K562 (cell line): ENCODE data around the gene FAM171A1. TPM values are rescaled to one million over a fixed set of nuclear protein-coding genes. Genes with fewer than 3 reads are reported as not detected.

ENCODE experiments used
- ATAC-seq: fragments of 200-7000 bp; cut with Tn5 transposase; 3 replicates; pipeline ENCODE4 v1.9.1; 2020; ENCODE audit warnings: moderate library complexity
- BruUV-seq: library from RNA; stranded (reverse); fragments of 400-500 nt; replicated peaks from 2 replicates; lab custom pipeline; 2021; lab: Mats Ljungman, UMichigan
- CTCF ChIA-PET: fragments of 300-600 bp; formaldehyde crosslinking; extraction: SDS; loops from one replicate; lab custom pipeline; 2021; ENCODE audit warnings: low intra/inter-chr PET ratio; lab: Yijun Ruan, JAX
- POLR2A ChIA-PET: fragments of 300-600, 350-650 bp; sonication (Branson Sonifier 250); formaldehyde crosslinking; extraction: SDS; loops from one replicate; lab custom pipeline; 2021; ENCODE audit warnings: antibody characterized with exemption, inconsistent platforms; lab: Yijun Ruan, JAX
- DNase-seq, 4 experiments: peaks; one replicate each; pipeline versions ENCODE4 v3.0.0 to v3.0.0-alpha.2; 2011 to 2018; ENCODE audit warnings: low spot score in 3 of 4, mixed read lengths in 3 of 4; ENCODE audit errors: extremely low read depth in 1 of 4
- FAIRE-seq: peaks from 2 replicates; lab custom pipeline; 2011; peaks lifted over from hg19 to GRCh38; lab: Jason Lieb, UNC
- H2AFZ ChIP-seq: 2 replicates; pipeline ENCODE4 v1.6.0; 2011; ENCODE audit warnings: low read depth, low read length, control low read depth, inconsistent platforms
- H3K27ac ChIP-seq: fragments of 200-600 bp; 3 replicates; pipeline ENCODE4 v1.8.0; 2011; ENCODE audit warnings: low read depth, mild to moderate bottlenecking, control low read depth, inconsistent platforms, low read length, moderate library complexity, mixed read lengths; ENCODE audit errors: extremely low read depth
- H3K27me3 ChIP-seq, 2 experiments: fragments of 300-600 bp in 1 of 2; 2 replicates in 1 of 2; 3 replicates in 1 of 2; pipeline versions ENCODE4 v1.6.0 to v1.8.0; 2011; ENCODE audit warnings: inconsistent platforms in 2 of 2, low read length in 2 of 2, mild to moderate bottlenecking in 1 of 2, mixed read lengths in 1 of 2, moderate library complexity in 1 of 2; ENCODE audit not compliant: control insufficient read depth in 2 of 2, insufficient read depth in 2 of 2
- H3K36me3 ChIP-seq: fragments of 300-600 bp; 3 replicates; pipeline ENCODE4 v1.8.0; 2011; ENCODE audit warnings: mild to moderate bottlenecking, low read length, inconsistent platforms; ENCODE audit not compliant: control insufficient read depth, insufficient read depth
- H3K4me1 ChIP-seq, 2 experiments: fragments of 200-600 bp in 1 of 2; replicated peaks in 1 of 2; 2 replicates in 1 of 2; 3 replicates in 1 of 2; pipeline versions ENCODE4 v1.5.1 to v1.8.0; 2011; ENCODE audit warnings: inconsistent platforms in 2 of 2, low read length in 2 of 2, mild to moderate bottlenecking in 1 of 2, mixed read lengths in 1 of 2, moderate library complexity in 1 of 2; ENCODE audit not compliant: control insufficient read depth in 2 of 2, insufficient read depth in 2 of 2
- H3K4me2 ChIP-seq: 2 replicates; pipeline ENCODE4 v1.6.1; 2011; ENCODE audit warnings: low read length, control low read depth, inconsistent platforms, mixed read lengths; ENCODE audit not compliant: insufficient read depth
- H3K4me3 ChIP-seq: fragments of 200-600 bp; sonication (generic), shearing (Covaris generic); 2 replicates; pipeline ENCODE4 v1.5.1; 2016; ENCODE audit warnings: control low read depth, inconsistent platforms
- H3K79me2 ChIP-seq: fragments of 200-600 bp; 3 replicates; pipeline ENCODE4 v1.8.0; 2011; ENCODE audit warnings: low read length, inconsistent platforms; ENCODE audit not compliant: control insufficient read depth, insufficient read depth
- H3K9ac ChIP-seq, 2 experiments: 2 replicates each; pipeline versions ENCODE4 v1.6.0 to v1.6.1; 2011; ENCODE audit warnings: low read depth in 2 of 2, low read length in 2 of 2, control low read depth in 1 of 2, inconsistent platforms in 1 of 2, mild to moderate bottlenecking in 1 of 2, mixed read lengths in 1 of 2; ENCODE audit not compliant: insufficient read depth in 1 of 2
- H3K9me1 ChIP-seq: one replicate; pipeline ENCODE4 v1.6.0; 2011; ENCODE audit warnings: inconsistent platforms, mild to moderate bottlenecking, low read length, moderate library complexity; ENCODE audit not compliant: control insufficient read depth, insufficient read depth
- H3K9me3 ChIP-seq: replicated peaks from 2 replicates; pipeline ENCODE4 v1.5.1; 2011; ENCODE audit warnings: low read depth, low read length, inconsistent platforms; ENCODE audit not compliant: control insufficient read depth, insufficient read depth
- H4K20me1 ChIP-seq: replicated peaks from 2 replicates; pipeline ENCODE4 v1.6.1; 2011; ENCODE audit warnings: low read length, inconsistent platforms, mixed read lengths; ENCODE audit not compliant: control insufficient read depth, insufficient read depth
- BMI1 ChIP-seq: fragments of 150-350 bp; IDR thresholded peaks from 2 replicates; pipeline ENCODE4 v1.6.1; 2014; ENCODE audit warnings: low read length
- BRD4 ChIP-seq: fragments of 200-600 bp; sonication (generic); IDR thresholded peaks from 2 replicates; pipeline ENCODE4 v1.6.1; 2017; ENCODE audit warnings: inconsistent platforms
- DPF2 ChIP-seq: fragments of 450-650 bp; IDR thresholded peaks from 2 replicates; pipeline ENCODE4 v1.6.1; 2016
- EGR1 ChIP-seq: fragments of 450-650 bp; conservative IDR thresholded peaks from 2 replicates; pipeline ENCODE4 v1.6.1; 2017; ENCODE audit warnings: mild to moderate bottlenecking
- FOSL1 ChIP-seq: fragments of 200-800 bp; sonication (Bioruptor generic); conservative IDR thresholded peaks from 2 replicates; pipeline ENCODE4 v1.6.1; 2016; ENCODE audit warnings: missing genetic modification characterization, missing compliant biosample characterization
- FOXA1 ChIP-seq: fragments of 450-650 bp; IDR thresholded peaks from 2 replicates; pipeline ENCODE4 v1.6.1; 2016; ENCODE audit warnings: mild to moderate bottlenecking, borderline replicate concordance
- FOXO4 ChIP-seq: fragments of 450-650 bp; formaldehyde crosslinking; IDR thresholded peaks from 2 replicates; pipeline ENCODE4 v1.4.0; 2020; ENCODE audit warnings: mild to moderate bottlenecking, moderate library complexity
- KLF1 ChIP-seq: fragments of 450-650 bp; IDR thresholded peaks from 2 replicates; pipeline ENCODE4 v1.6.1; 2016; ENCODE audit warnings: missing genetic modification characterization, missing compliant biosample characterization
- MYNN ChIP-seq, 2 experiments: sonication (generic); formaldehyde crosslinking in 1 of 2; IDR thresholded peaks; 2 replicates each; pipeline versions ENCODE4 v1.5.0 to v1.6.1; 2016 to 2020; ENCODE audit warnings: antibody characterized with exemption in 1 of 2, missing genetic modification reagents in 1 of 2
- SNRNP70 ChIP-seq: fragments of 200-400 bp; formaldehyde crosslinking; optimal IDR thresholded peaks from 2 replicates; pipeline ENCODE3; 2017; ENCODE audit warnings: low read depth, low read length
- SREBF2 ChIP-seq: sonication (generic); formaldehyde crosslinking; IDR thresholded peaks from 2 replicates; pipeline ENCODE4 v1.4.0; 2020; ENCODE audit warnings: mild to moderate bottlenecking, missing genetic modification reagents
- SRF ChIP-seq, 2 experiments: fragments of 250-450, 450-650 bp in 1 of 2; sonication (Bioruptor Pico) in 1 of 2; sonication (generic) in 1 of 2; formaldehyde crosslinking; IDR thresholded peaks; 2 replicates each; pipeline versions ENCODE4 v1.5.0 to v1.5.1; 2020 to 2022; ENCODE audit warnings: mild to moderate bottlenecking in 1 of 2, missing genetic modification reagents in 1 of 2
- SRSF3 ChIP-seq: fragments of 200-400 bp; formaldehyde crosslinking; IDR thresholded peaks from 2 replicates; pipeline ENCODE4 v1.6.1; 2016; ENCODE audit warnings: mild to moderate bottlenecking, low read length, moderate library complexity; ENCODE audit not compliant: insufficient read depth
- ZNF143 ChIP-seq: sonication (generic); formaldehyde crosslinking; IDR thresholded peaks from 2 replicates; pipeline ENCODE4 v1.9.0; 2022; ENCODE audit warnings: mild to moderate bottlenecking, missing genetic modification reagents
- ZNF384 ChIP-seq: IDR thresholded peaks from 2 replicates; pipeline ENCODE4 v1.6.1; 2012; ENCODE audit warnings: low read depth, low read length, improper control_type of control experiment
- ZZZ3 ChIP-seq: fragments of 450-650 bp; IDR thresholded peaks from 2 replicates; pipeline ENCODE4 v1.6.1; 2016; ENCODE audit warnings: antibody characterized with exemption, mild to moderate bottlenecking, moderate library complexity
- WGBS: fragments of 100-300 bp; shearing (Covaris generic); methylation state at CpG from one replicate; pipeline ENCODE4 v1.1.6; 2016; ENCODE audit warnings: low coverage, mixed read lengths; ENCODE audit not compliant: insufficient coverage; ENCODE audit errors: missing lambda C conversion rate; 5-methylcytosine and 5-hydroxymethylcytosine counted together
- in situ Hi-C: fragments of 300-500 bp; cut with MboI; formaldehyde crosslinking; loops from 4 replicates; pipeline ENCODE4 v1.15.0; 2018; ENCODE audit warnings: inconsistent platforms, mixed read lengths
- intact Hi-C: fragments of 100-400 bp; cut with micrococcal nuclease; formaldehyde crosslinking; loops from 2 replicates; pipeline ENCODE4 v1.14.2; 2022
- polyA plus RNA-seq, 8 experiments: library from polyadenylated mRNA; depleted of rRNA in 4 of 8; stranded (reverse) in 5 of 8; unstranded in 3 of 8; fragments of >200 nt; fragmentation: Nextera tagmentation in 2 of 8; fragmentation: Illumina TruSeq in 1 of 8; extraction: Ambion mirVana in 2 of 8; extraction: Trizol in 1 of 8; gene quantifications; 2 replicates each; pipeline versions ENCODE4 v1.2.1 to v1.2.3, GENCODE V29; 2011 to 2014; ENCODE audit warnings: inconsistent platforms in 1 of 8, missing spikeins in 1 of 8
- total RNA-seq, 7 experiments: library from RNA; depleted of rRNA in 6 of 7; stranded (reverse); fragments of >200 nt in 6 of 7; fragmentation: Illumina TruSeq in 2 of 7; extraction: Trizol in 2 of 7; gene quantifications; 2 replicates each; pipeline versions ENCODE4 v1.2.1 to v1.2.3, GENCODE V29; 2011 to 2021; ENCODE audit warnings: low replicate concordance in 1 of 7
- TF ChIP-seq, protein P1 (sequence below): sonication (generic); formaldehyde crosslinking; IDR thresholded peaks from 2 replicates; pipeline ENCODE4 v1.8.0; 2023; ENCODE audit warnings: mild to moderate bottlenecking, missing genetic modification reagents

The FAM171A1 gene
- total and polyA plus RNA-seq, 9 of the 15 experiments (the other 6 are each of a cell fraction or from before 2014, with no cell fraction given): 0.51 to 8.2 (median 4.8) TPM

- ChIA-PET POLR2A (interaction anchor here (1.0 kb wide), 1 partner anchor 39 kb away, joined by 4 read pairs; no protein-coding TSS in a partner anchor), CTCF (no interaction called here)
- no TSS peak for BruUV-seq
- DNase-seq (no peak), FAIRE-seq (no peak), ATAC-seq (no peak)
- intact Hi-C loops (no loop called here), in situ Hi-C loops (no loop called here)
- peaks cover 0 to 15% of the 10 kb centered on the region in 2 experiments; a peak in 3 of 5 replicates for H3K4me1 ChIP-seq
- peak overlapping the region; percentile 78 for H3K4me2 ChIP-seq
- no peak overlapping the region for H3K4me3 ChIP-seq
- no peaks in the 10 kb centered on the region for H4K20me1 ChIP-seq
- no peaks in the 10 kb centered on the region for H3K36me3 ChIP-seq
- H3K9ac ChIP-seq: peak overlapping the region in 1 of 2 experiments; percentile 42; a peak in 2 of 4 replicates
- H3K27me3 ChIP-seq: no peaks in the 10 kb centered on the region; a peak in 1 of 5 replicates
- H2AFZ ChIP-seq: peak overlapping the region; percentile 89
- H3K79me2 ChIP-seq: no peaks in the 10 kb centered on the region
- H3K9me3 ChIP-seq: no peaks in the 10 kb centered on the region
- H3K27ac ChIP-seq: peak overlapping the region; percentile 70; the same call in 2 of the 3 replicates
- no peaks in the 10 kb centered on the region for H3K9me1 ChIP-seq
- 13% methylated on average over 4 of the region's 4 CpGs for WGBS
- TF ChIP-seq FOXO4 (CRISPR knock-in tag): no peak
- peak; percentile 53 for TF ChIP-seq FOSL1 (tag)
- TF ChIP-seq ZNF384: no peak
- no peak for TF ChIP-seq MYNN (IDR thresholded peaks at IDR 0.05)
- no peak for TF ChIP-seq MYNN (CRISPR knock-in tag; IDR thresholded peaks at IDR 0.05)
- TF ChIP-seq BMI1: no peak
- TF ChIP-seq EGR1: no peak
- TF ChIP-seq SNRNP70: no peak
- no peak for TF ChIP-seq ZNF143 (CRISPR knock-in tag)
- TF ChIP-seq SRF (CRISPR knock-in tag; IDR thresholded peaks at IDR 0.05): no peak
- no peak for TF ChIP-seq SREBF2 (CRISPR knock-in tag)
- TF ChIP-seq ZZZ3: no peak
- 0 out of 2 replicates have a peak, but pooled peaks have one; percentile 4 for TF ChIP-seq FOXA1
- TF ChIP-seq DPF2: 0 out of 2 replicates have a peak, but pooled peaks have one; percentile 7
- TF ChIP-seq, protein P1, sequence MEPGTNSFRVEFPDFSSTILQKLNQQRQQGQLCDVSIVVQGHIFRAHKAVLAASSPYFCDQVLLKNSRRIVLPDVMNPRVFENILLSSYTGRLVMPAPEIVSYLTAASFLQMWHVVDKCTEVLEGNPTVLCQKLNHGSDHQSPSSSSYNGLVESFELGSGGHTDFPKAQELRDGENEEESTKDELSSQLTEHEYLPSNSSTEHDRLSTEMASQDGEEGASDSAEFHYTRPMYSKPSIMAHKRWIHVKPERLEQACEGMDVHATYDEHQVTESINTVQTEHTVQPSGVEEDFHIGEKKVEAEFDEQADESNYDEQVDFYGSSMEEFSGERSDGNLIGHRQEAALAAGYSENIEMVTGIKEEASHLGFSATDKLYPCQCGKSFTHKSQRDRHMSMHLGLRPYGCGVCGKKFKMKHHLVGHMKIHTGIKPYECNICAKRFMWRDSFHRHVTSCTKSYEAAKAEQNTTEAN (CRISPR knock-in tag): no peak
- no peak for TF ChIP-seq KLF1 (tag)
- TF ChIP-seq SRSF3: no peak
- TF ChIP-seq BRD4: no peak
Measured at GRCh38 chr10:15325944-15326284, 45.2 kb downstream of the FAM171A1 start.
